NCI-H1048 (cell line): ENCODE measurements around the gene EN1.
A peak's percentile ranks its signal among the peaks of the same experiment; 100 is the strongest.

ENCODE experiments used
- DNase-seq: peaks from one replicate; lab custom pipeline; 2025; lab: John Stamatoyannopoulos, UW

Gene EN1

DNA sequence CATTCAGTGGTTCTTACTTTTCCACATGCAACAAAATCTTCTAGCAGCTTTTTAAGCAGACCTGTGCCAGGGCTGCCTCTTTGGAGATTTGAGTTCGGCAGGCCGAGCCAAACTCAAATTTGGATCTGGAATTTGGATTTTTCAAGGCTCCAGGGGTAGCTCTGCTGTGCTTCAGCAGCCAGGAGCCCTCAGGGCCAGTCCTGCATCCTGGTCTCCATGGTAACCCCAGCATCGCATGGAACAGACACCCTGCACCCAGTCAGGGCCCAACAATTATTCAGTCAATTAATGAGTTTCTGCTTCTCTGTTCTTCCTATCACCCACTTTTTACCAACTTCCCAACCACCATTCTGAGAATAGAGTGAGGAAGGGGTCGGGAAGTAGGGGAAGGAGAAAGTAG is 30.0 kb downstream of the EN1 start:
- DNase-seq = no peak

- no peak for DNase-seq
Measured at GRCh38 chr2:118816669-118817068, 30.8 kb downstream of the EN1 start.

GRCh38 chr2:118815731-118816130 is 31.7 kb downstream of the EN1 start:
- no peak for DNase-seq

DNA sequence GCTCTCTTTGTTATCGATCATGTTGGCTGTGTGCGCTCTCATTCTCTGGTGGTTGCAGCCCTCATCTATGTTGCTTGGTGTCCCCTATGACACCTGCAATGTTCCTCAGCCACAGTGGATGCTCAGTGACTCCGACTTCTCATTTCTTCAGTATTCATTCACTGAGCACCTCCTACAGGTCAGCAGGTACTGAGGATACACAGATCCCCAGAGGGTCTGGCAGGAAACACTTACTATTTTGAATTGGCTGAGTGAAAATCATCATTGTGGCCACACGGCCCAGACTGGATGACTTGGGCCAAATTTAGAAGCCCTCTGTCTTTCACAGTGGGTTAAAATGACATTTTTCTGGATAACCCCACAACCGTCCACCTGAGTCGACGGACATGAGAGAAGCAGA is 32.1 kb downstream of the EN1 start:
- DNase-seq = no peak

- DNase-seq = no peak
Measured at GRCh38 chr2:118814368-118814767, 33.1 kb downstream of the EN1 start.

- no peak for DNase-seq
Measured at GRCh38 chr2:118813601-118814339, 33.7 kb downstream of the EN1 start.

GRCh38 chr2:118813111-118813510 is 34.3 kb downstream of the EN1 start:
- DNase-seq = no peak

DNA sequence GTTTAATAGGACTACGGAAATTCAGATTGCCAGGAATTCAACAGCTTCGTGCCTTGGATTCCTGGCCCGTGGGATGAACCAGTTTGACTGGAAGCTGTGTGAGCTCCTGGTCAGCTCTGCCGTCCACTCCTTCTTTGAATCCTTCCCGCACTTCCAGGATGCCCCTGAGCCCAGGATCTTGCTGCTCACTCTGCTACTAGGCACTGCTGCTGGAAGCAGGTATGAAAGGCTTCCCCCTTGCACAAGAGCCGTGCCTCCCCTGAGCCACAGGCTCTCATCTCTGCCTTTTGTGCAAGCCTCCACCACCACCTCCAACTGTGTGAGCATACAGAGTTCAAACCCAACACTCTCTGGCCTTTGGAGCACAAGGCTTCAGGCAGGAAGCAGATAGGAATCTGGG is 34.9 kb downstream of the EN1 start:
- no peak for DNase-seq

DNA sequence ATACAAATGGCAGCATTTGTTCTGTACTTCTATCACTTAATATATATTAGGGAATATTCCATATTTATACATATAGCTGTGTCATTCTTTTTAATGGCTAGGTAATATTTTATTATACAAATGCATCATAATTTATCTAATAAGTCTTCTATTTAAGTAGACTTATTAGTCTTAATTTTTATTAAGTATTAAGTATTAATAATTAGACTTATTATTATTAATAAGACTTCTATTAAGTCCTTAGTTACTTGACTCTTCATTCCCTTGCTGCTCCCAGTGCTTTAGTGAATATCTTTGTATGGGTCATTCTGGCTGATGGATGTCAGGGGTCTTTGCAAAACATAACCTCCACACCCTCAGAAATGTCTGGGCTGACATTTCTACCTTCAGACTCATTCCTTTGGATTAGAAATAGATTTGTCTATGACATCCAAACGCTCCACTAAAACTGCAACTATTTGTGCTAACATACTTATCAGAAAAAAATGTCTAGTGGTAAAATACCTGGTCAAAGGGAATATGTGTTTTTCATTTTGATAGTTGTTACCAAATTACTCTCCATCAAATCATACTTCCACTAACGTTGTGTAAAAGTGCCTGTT is 35.8 kb downstream of the EN1 start:
- no peak for DNase-seq

DNA sequence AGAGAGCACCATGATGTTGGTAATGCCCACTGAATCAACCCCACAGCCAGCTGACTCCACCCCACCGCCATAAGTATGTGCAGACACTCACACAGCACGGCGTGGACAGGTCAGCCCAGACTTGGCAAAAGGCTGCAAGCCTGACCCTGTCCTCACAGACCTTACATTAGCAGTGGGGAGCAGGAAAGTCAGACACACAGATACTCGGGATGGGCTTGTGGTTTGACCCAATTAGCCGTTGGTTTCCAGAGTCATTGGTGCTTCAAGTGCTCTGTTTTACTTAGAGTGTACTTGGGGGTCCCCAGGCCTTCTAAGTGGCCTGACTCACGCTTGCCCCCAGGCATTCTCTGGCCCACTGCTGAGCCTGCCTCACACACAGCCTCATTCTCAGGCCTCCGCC is 36.7 kb downstream of the EN1 start:
- DNase-seq = no peak

GRCh38 chr2:118808429-118808809 is 39.0 kb downstream of the EN1 start:
- DNase-seq = no peak

DNA sequence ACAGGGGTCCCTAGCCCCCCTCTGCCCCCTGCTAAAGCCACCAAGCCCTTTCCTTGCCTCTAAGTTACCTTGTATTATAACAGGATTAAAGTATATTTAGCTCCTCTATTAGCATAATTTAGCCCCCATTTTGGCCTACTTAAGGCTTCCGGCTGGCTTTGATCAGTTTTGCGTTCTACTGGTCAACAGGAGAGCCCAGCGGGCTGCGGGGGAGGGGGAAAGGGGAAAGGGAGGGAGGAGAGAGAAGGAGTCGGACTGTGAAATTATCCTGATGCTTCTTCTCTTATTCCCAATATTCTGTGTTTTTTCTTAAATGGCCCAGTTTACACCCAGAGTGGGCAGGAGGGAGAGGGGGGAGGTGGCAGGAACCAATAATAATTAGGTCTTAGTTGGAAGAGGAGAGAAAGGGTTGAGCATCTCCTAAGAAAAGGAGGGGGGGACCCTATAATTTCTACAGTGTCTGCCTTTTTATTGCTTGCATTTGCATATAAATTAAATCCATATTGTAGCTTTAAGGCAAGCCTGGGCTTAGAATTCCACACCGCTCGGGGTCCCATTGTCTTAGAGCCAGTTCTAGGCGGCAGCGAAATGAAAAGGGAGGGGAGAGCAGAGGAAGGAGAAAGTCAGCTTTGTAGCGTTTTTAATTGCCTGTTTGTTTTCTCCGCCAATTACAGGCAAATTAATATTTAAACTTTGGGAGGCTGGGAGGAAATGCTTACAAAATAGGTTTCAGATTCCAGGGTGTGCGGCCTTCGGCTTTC is 39.6 kb downstream of the EN1 start:
- peak; percentile 43 for DNase-seq

DNA sequence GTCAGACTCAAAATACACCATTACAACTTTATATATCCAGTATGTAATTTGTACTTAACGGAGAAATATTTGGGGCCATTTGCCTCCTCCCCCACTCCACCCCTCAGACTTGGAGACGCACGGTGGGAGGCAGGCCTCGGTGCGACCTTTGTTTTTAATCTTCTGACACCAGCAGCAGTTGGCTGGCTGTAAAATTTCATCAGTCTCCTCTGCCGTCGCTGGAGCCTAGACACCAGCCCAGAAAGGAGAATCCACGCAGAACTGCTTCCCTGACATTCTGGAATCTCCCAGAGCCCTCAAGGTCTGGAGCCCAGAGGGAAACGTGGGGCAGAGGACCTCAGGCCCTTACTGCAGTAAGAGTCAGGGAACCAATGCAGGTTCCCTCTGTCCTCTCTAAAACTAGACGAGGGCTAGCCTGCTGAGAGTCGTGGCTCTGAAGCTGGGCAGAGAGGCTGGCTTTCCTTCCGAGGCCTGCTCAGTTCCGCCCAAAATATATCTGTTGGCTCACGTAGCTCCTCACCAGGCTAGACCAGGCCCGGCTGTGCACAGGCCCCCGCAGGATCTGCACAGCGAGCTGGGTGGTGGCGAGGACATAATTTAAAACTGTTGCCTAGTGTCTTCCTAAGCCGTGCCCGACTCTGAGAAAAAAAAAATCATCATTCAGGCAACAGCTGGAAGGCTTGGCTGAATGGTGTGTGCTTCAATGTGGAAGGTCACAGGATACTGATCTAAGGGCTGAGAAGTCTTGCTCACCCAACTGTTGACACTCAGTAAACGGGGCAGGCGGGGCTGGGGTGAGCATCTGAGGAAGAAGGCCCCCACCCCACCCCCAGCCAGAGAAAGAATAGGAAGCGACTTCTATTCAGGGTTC is 40.4 kb downstream of the EN1 start:
- no peak for DNase-seq

GRCh38 chr2:118805064-118805690 is 42.3 kb downstream of the EN1 start:
- DNase-seq = no peak

- DNase-seq = no peak
Measured at GRCh38 chr2:118803012-118803411, 44.4 kb downstream of the EN1 start.

- DNase-seq = no peak
Measured at GRCh38 chr2:118801151-118801550, 46.3 kb downstream of the EN1 start.

- DNase-seq = no peak
Measured at GRCh38 chr2:118800736-118801135, 46.7 kb downstream of the EN1 start.

- no peak for DNase-seq
Measured at GRCh38 chr2:118794546-118794945, 52.9 kb downstream of the EN1 start.
